Nephron (organoid): ENCODE results near the gene STXBP2.

Source experiments
- H3K27ac Mint-ChIP-seq, 3 experiments: 2 replicates each; pipeline ENCODE4 v1.8.0; 2020; ENCODE audit warnings: mixed read lengths in 3 of 3, mild to moderate bottlenecking in 2 of 3, moderate library complexity in 1 of 3
- H3K27me3 Mint-ChIP-seq: 2 replicates; pipeline ENCODE4 v1.8.0; 2021; ENCODE audit warnings: low read depth, mild to moderate bottlenecking, moderate library complexity, mixed read lengths
- H3K36me3 Mint-ChIP-seq: 2 replicates; pipeline ENCODE4 v1.8.0; 2020; ENCODE audit warnings: low read depth, mixed read lengths
- H3K4me1 Mint-ChIP-seq: 2 replicates; pipeline ENCODE4 v1.8.0; 2020; ENCODE audit warnings: mixed read lengths
- H3K4me3 Mint-ChIP-seq, 3 experiments: 2 replicates each; pipeline ENCODE4 v1.8.0; 2020; ENCODE audit warnings: mild to moderate bottlenecking in 3 of 3, mixed read lengths in 3 of 3, moderate library complexity in 2 of 3
- H3K9me3 Mint-ChIP-seq: 2 replicates; pipeline ENCODE4 v1.8.0; 2020; ENCODE audit warnings: mixed read lengths
- CTCF ChIP-seq, 3 experiments: fragments of 200-600 bp; sonication (generic); IDR thresholded peaks; one replicate each; pipeline ENCODE4 v1.5.0; 2021; ENCODE audit warnings: antibody characterized with exemption in 3 of 3; ENCODE audit not compliant: unreplicated experiment in 3 of 3

STXBP2 gene

GRCh38 chr19:7661744-7662538 is 25.0 kb downstream of the STXBP2 start:
- Mint-ChIP-seq H3K27ac (no peak overlapping the region), H3K36me3 (no peaks in the 10 kb centered on the region), H3K4me1 (peaks cover 15% of the 10 kb centered on the region), H3K27me3 (peaks cover 22% of the 10 kb centered on the region), H3K9me3 (peaks cover 2% of the 10 kb centered on the region), H3K4me3 (no peak overlapping the region)
- no peak for TF ChIP-seq CTCF (IDR thresholded peaks at IDR 0.05; ENCODE audit: unreplicated experiment in 3 of 3)

GRCh38 chr19:7662657-7663056 is 25.7 kb downstream of the STXBP2 start:
- H3K4me1 Mint-ChIP-seq, result peaks cover 15% of the 10 kb centered on the region
- H3K4me3 Mint-ChIP-seq, result no peak overlapping the region
- H3K9me3 Mint-ChIP-seq, result peaks cover 3% of the 10 kb centered on the region
- H3K27me3 Mint-ChIP-seq, result peaks cover 22% of the 10 kb centered on the region
- TF ChIP-seq CTCF (IDR thresholded peaks at IDR 0.05; ENCODE audit: unreplicated experiment in 3 of 3), result no peak
- no peak overlapping the region for H3K27ac Mint-ChIP-seq
- H3K36me3 Mint-ChIP-seq, result no peaks in the 10 kb centered on the region

- peaks cover 10% of the 10 kb centered on the region for H3K4me1 Mint-ChIP-seq
- H3K36me3 Mint-ChIP-seq, result no peaks in the 10 kb centered on the region
- no peak overlapping the region for H3K4me3 Mint-ChIP-seq
- peaks cover 19% of the 10 kb centered on the region for H3K27me3 Mint-ChIP-seq
- H3K9me3 Mint-ChIP-seq, result peaks cover 3% of the 10 kb centered on the region
- H3K27ac Mint-ChIP-seq, result no peak overlapping the region
- TF ChIP-seq CTCF (IDR thresholded peaks at IDR 0.05; ENCODE audit: unreplicated experiment in 3 of 3), result no peak
Measured at GRCh38 chr19:7663706-7664105, 26.8 kb downstream of the STXBP2 start.

- no peaks in the 10 kb centered on the region for H3K36me3 Mint-ChIP-seq
- TF ChIP-seq CTCF (IDR thresholded peaks at IDR 0.05; ENCODE audit: unreplicated experiment in 3 of 3), result no peak
- peaks cover 10% of the 10 kb centered on the region for H3K4me1 Mint-ChIP-seq
- H3K9me3 Mint-ChIP-seq, result peaks cover 3% of the 10 kb centered on the region
- H3K27ac Mint-ChIP-seq, result peak overlapping the region in 2 of 3 experiments; percentile 60 to 80
- H3K4me3 Mint-ChIP-seq, result no peak overlapping the region
- H3K27me3 Mint-ChIP-seq, result peaks cover 29% of the 10 kb centered on the region
Measured at GRCh38 chr19:7665076-7665475, 28.2 kb downstream of the STXBP2 start.

GRCh38 chr19:7668842-7669241 is 31.9 kb downstream of the STXBP2 start, which contains the start of gene RETN:
Gene RETN, plus strand, starts transcription at chr19:7669049. Its CDS starts 278 bp downstream, at chr19:7669327.
- Mint-ChIP-seq H3K27me3 (peaks cover 54% of the 10 kb centered on the region), H3K36me3 (no peaks in the 10 kb centered on the region), H3K9me3 (peaks cover 3% of the 10 kb centered on the region), H3K4me3 (peak within 1 kb of the TSS; percentile 42 to 61 (median 53)), H3K4me1 (peaks cover 10% of the 10 kb centered on the region), H3K27ac (no peak within 1 kb of the TSS)
- TF ChIP-seq CTCF (IDR thresholded peaks at IDR 0.05; ENCODE audit: unreplicated experiment in 3 of 3), result no peak

- no peaks in the 10 kb centered on the region for H3K36me3 Mint-ChIP-seq
- H3K4me1 Mint-ChIP-seq, result peaks cover 17% of the 10 kb centered on the region
- H3K27me3 Mint-ChIP-seq, result peaks cover 62% of the 10 kb centered on the region
- no peak overlapping the region for H3K27ac Mint-ChIP-seq
- H3K4me3 Mint-ChIP-seq, result peak overlapping the region in 1 of 3 experiments; percentile 2
- no peak for TF ChIP-seq CTCF (IDR thresholded peaks at IDR 0.05; ENCODE audit: unreplicated experiment in 3 of 3)
- H3K9me3 Mint-ChIP-seq, result peaks cover 8% of the 10 kb centered on the region
Measured at GRCh38 chr19:7669641-7670040, 32.7 kb downstream of the STXBP2 start.
